G401 (cell line): ENCODE results near the gene UTP14C. TPM values are rescaled to one million over a fixed set of nuclear protein-coding genes. Genes with fewer than 3 reads are reported as not detected.

Source experiments
- DNase-seq: peaks from one replicate; pipeline ENCODE4 v3.0.0-alpha.2; 2015; ENCODE audit warnings: low spot score
- in situ Hi-C: cut with HindIII; loops from 2 replicates; pipeline ENCODE4 v1.10.0; 2016; ENCODE audit warnings: low sequenced_read_pairs, mixed read lengths
- total RNA-seq: library from RNA; depleted of rRNA; stranded (reverse); fragments of >200 nt; shearing (Covaris generic); gene quantifications from 2 replicates; pipeline ENCODE4 v1.2.3, GENCODE V29; 2014

The UTP14C gene
- total RNA-seq, 1 experiment from 2014 or later, result 16.7 TPM

- in situ Hi-C loops, result no loop called here
- DNase-seq, result no peak
Measured at GRCh38 chr13:51999921-52000320, 24.6 kb upstream of the UTP14C start.

DNA sequence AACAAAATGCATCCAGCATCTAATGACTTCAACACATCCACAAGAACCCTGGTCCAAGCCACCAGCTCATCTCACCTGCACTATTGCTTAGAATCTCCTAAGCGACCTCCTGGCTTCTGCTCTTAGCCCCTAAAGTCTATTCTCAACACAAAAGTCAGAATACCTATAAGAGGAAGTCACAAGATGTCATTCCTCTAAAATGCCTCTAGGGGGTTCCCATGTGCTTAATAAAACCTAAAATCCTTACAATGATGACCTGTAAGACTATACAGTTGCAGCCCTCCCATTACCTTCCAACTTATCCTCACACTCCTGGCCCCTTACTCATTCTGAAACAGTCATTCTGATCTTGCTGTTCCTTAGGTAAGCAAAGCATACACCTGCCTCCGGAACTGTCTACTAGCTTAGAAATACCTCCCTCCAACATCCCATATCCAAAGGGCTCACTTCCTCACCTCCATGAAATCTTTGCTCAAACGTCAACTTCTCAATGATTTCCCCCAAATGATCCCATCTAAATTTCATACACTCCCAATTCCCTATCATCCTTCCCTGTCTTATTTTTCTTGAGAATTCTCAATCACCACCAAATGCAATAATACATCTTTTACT is 23.3 kb upstream of the UTP14C start:
- DNase-seq, result peak; percentile 53
- in situ Hi-C loops, result no loop called here

GRCh38 chr13:52002361-52002760 is 22.1 kb upstream of the UTP14C start:
- no peak for DNase-seq
- in situ Hi-C loops, result no loop called here

DNA sequence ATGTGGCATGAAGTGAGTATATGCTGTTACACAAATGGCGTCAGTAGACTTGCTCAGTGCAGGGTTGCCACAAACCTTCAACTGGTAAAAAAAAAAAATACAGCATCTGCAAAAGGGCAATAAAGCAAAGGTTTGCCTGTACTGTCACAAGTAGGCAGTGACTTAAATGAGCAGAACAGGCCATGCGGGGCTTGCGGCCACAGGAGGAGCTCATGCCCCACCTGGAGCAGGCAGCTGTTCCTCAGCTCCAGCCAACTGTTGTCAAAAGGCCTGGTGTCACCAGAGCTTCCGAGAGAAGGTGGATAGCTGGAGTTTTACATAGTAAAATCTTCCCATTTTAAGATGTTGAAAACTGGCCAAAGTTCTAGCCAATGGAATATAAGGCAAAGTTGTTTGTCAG is 20.9 kb upstream of the UTP14C start:
- in situ Hi-C loops, result no loop called here

DNA sequence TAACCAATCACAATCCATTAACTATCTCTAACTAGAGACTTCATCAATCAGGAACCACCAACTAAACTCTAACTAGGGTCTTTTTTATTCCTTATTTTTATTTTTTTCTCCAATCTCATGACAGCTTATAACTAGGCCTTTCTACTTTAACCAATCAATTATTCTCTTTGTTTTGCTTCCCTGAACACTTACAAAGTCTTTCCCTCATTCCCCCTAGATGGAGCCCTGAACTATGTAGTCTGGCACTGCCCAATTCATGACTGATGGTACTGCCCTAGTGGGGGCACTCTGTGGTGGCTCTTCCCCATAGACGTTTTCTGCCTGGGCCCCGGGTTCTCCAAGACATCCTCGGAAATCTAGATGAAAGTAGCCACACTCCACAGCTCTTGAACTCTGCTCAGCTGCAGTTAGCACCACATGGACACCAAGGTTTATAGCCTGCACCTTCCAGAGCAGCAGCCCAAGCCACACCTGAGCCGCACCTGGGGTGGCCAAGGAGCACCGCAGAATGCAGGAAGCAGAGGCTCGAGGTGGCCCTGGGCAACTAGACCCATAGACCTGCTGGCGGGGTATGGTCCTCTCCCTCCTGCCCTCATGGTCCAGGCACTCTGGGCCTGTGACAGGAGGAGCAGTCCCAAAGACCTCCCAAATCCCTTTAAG is 19.9 kb upstream of the UTP14C start:
- in situ Hi-C loops, result no loop called here
- DNase-seq, result no peak

More for the DNA sequence above, 20.9 kb upstream of the UTP14C start:
- peak; percentile 86 for DNase-seq

DNA sequence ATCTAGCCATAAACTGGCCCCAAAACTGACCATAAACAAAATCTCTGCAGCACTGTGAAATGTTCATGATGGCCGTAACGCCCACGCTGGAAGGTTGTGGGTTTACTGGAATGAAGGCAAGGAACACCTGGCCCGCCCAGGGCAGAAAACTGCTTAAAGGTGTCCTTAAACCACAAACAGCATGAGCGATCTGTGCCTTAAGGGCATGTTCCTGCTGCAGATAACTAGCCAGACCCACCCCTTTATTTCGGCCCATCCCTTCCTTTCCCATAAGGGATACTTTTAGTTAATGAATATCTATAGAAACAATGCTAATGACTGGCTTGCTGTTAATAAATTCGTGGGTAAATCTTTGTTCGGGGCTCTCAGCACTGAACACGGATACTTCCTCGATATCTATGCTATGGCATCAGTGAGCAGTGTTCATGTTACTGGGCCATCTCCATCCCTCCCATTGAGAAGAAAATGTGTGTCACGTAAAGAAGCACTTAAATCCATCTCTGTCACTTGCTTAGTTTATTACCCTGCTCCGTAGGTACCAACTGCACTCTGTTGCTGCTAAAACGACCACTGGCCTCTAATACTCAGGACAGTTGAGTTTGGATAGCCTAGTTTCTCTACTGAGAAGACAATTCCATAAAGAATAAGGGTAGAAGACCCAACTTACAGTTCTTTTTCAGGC is 18.5 kb upstream of the UTP14C start:
- DNase-seq, result no peak
- in situ Hi-C loops, result no loop called here

DNA sequence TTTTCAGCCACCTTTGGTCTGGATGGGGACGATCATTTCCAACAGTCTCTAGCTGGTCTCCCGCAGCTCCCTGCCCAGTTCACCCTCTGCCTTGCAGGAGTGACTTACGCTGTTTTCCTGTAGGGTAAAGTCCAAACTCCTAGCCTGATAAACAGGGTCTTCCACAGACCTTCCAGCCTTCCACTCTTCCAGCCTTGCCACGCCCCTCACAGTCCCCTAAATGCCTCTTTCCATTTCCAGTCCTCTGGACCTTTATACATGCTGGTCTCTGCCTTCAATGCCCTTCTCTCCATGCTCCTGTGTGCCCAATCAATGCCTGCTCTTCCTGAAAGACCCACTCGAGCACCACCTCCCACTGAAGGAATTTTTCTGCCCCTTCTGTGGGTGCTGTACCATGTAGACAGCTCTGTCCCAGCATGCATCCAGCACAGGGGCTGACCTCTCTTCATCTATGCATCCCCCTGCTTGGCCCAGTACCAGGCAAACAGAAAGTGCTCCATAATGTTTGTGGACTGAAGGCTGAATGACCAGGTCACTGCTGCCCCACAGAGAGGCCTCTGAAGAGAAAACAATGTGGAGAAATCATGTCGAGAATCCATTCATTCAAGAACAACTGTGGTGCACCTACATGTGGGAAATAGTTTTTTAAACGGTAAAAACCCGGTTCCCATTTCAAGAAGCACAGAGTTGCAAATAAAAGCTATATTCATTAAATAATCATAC is 17.8 kb upstream of the UTP14C start:
- in situ Hi-C loops, result no loop called here
- DNase-seq, result no peak

DNA sequence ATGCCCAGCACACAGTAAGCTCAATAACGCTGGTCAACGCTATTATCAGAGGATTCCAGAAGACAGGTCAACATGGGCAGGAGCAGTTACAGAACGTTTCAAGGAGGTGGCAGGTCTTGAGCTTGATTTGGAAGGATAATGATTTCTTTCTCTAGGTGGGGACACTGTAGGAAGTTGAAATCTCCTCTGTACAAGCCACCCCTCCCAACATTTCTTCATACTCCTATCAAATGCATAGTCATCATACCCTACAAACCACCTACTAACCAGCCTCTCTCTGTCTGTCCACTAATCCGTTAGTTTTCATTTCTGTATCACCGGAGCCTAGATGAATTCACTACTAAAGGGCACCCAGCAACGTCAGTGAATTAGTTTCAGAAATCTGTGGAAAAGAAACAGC is 14.5 kb upstream of the UTP14C start:
- no peak for DNase-seq
- in situ Hi-C loops, result no loop called here

GRCh38 chr13:52010890-52011631 is 13.4 kb upstream of the UTP14C start, which contains the start of gene ATP7B:
Gene ATP7B (minus strand): TSS chr13:52011450. CDS start chr13:52011337, 113 bp downstream.
- peak; percentile 36 for DNase-seq

DNA sequence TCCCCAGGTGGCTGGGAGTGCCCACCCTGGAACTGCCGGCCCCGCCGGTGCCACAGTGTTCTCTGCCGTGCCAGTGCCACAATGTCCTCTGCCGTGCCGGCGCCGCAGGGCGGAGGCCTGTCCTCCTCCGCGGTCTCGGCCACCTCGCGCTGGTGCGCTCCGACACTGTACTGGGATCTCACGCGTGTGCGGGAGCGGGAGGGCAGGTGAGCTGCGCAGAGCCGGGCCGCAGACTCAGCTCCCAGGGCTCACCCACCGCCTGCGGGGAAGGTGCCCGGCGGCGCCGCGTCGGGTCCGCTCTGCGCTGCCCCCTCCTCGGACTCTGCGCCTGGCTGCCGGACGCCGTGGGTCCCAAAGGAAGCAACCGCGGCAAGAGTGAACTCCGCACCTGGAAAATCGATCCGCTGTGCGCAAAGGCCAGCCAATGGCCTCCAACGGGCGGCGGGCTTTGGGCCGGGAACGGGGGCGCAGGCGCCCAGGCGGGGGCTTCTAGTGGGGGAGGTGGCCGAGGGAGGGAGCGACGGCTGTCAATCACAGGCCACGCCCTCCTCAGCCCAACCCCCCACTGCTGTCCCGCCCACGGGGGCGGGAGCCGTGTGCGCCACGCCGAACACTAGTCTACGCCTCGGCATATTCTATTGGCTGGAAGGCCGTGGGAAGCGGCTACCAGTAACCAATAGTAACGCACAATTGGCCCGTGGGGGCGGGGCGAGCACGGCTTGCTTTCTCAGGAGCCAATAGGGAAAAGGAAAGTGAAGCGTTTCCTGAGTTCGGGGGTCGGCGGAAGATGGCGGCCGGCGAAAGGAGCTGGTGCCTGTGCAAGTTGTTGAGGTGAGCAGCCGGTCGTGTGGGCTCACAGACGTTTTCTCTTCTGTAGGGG is 12.6 kb upstream of the UTP14C start, which contains the start of gene ALG11:
TSS of gene ALG11 (plus strand) at position 767 of the 880 bp plus-strand sequence. CDS start at position 788, 21 bp downstream.
- in situ Hi-C loops, result no loop called here

More at GRCh38 chr13:52010890-52011631, 13.4 kb upstream of the UTP14C start, which contains the start of gene ATP7B:
- in situ Hi-C loops, result no loop called here

DNA sequence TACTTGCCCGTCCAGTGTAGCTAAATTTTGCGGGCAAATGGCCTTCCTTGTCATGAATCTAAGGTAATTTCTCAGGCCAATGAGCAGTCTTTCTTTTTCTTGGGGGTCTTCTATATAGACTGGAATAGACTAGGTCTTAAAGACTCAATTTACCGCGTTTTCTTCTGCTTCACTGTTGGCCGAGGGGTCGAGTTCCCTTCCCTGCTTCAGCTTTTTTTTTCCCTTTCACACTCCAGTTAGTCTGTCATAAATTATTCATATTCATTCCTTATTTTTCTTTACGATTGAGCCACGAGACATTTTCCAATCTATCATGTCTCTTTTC is 12.0 kb upstream of the UTP14C start:
- no peak for DNase-seq
- in situ Hi-C loops, result no loop called here

More for the DNA sequence above, 12.6 kb upstream of the UTP14C start, which contains the start of gene ALG11:
- DNase-seq, result peak; percentile 99

DNA sequence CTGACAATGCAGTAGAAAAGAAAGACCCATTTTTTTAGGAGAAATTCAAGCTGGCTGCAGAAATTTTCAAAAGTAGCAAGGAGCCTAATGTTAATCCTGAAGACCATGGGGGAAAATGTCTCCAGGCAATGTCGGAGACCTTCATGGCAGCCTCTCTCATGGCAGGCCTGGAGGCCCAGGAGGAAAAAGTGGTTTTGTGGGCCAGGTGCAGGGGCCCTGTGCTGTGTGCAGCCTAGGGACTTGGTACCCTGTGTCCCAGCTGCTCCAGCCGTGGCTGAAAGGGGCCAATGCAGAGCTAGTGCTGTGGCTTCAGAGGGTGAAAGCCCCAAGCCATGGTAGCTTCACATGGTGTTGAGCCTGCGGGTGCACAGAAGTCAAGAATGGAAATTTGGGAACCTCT is 8.2 kb upstream of the UTP14C start:
- in situ Hi-C loops, result no loop called here
- DNase-seq, result no peak

DNA sequence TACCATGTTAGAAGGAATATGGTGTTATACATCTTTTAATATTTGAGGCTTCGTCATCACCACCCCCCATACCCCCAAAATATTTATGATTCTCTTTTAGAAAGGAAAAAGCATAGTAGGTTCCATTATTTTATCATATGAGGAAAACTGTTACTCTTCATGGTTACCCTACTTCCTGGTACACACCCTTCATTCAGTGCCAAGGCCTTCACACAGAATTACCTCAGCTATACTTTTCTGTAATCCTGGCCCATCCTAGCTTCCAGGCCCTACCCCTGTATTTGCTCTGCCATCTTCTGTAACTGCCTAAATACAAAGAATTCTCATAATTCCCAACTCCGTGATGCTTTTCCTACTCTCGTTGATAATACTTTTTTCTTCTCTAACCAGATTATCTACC is 4.3 kb upstream of the UTP14C start:
- DNase-seq, result no peak
- in situ Hi-C loops, result no loop called here

DNA sequence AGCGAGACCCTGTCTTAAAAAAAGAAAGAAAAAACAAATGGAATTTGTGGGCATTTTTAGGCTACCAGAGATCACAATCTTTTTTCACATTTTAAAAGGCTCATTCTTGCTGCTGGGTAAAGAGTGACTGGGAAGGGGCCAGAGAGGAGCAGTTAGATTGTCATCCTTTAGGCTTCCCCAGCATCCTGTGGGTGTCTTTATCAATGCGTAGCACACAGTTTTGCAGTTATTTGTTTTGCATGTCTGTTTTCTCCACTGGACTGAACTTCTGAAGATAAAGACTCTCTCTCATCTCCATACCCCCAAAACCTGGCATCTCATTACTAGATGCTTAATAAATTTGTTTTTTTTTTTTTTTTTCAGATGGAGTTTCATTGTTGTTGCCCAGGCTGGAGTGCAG is 2.1 kb upstream of the UTP14C start:
- DNase-seq, result no peak
- in situ Hi-C loops, result no loop called here

GRCh38 chr13:52025475-52026245 is 1.2 kb downstream of the UTP14C start:
- in situ Hi-C loops, result no loop called here
- DNase-seq, result no peak

- in situ Hi-C loops, result no loop called here
- no peak for DNase-seq
Measured at GRCh38 chr13:52026246-52026626, 1.7 kb downstream of the UTP14C start.

GRCh38 chr13:52027832-52028231 is 3.3 kb downstream of the UTP14C start:
- in situ Hi-C loops, result no loop called here
- DNase-seq, result no peak
